ENCODE results near the gene ALOXE3.

The ALOXE3 gene

DNA sequence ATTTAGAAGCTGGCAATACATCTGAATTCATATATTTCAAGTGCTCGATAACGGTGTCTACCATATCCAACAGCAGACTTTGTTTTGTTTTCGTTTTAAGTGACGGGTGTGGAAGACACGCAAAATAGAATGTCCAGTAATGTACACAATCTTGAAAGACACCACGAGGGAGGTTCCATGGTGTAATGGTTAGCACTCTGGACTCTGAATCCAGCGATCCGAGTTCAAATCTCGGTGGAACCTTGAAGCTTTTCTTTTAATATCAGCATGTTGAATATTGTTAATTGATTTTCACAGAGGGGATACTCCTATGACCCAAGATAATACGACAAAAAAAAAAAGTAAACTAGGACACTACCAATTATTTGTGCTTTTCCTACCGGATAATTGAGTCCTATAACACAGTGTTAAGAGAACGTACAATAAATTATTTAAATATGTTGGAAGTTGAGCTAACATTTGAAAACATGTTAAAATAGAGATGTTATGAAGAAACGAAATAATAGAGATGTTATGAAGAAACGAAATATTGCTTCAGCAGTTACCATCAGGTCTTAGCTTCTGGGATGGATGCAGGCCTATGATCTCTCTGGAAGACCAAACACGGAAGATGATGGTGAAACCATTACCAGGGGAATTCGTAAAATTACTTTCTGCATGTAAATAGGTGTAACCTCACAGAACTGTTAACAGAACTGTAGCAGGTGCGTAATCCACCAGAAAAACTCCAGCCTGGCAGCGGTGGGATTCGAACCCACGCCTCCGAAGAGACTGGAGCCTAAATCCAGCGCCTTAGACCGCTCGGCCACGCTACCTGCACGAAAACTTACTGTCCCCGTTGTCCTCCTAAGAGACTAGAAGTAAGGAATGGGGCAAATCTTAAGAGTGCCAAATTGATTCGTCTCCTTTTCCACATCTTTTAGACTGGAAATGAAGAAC, 1.5 kb upstream of the ALOXE3 start:
- TF ChIP-seq, protein P1, sequence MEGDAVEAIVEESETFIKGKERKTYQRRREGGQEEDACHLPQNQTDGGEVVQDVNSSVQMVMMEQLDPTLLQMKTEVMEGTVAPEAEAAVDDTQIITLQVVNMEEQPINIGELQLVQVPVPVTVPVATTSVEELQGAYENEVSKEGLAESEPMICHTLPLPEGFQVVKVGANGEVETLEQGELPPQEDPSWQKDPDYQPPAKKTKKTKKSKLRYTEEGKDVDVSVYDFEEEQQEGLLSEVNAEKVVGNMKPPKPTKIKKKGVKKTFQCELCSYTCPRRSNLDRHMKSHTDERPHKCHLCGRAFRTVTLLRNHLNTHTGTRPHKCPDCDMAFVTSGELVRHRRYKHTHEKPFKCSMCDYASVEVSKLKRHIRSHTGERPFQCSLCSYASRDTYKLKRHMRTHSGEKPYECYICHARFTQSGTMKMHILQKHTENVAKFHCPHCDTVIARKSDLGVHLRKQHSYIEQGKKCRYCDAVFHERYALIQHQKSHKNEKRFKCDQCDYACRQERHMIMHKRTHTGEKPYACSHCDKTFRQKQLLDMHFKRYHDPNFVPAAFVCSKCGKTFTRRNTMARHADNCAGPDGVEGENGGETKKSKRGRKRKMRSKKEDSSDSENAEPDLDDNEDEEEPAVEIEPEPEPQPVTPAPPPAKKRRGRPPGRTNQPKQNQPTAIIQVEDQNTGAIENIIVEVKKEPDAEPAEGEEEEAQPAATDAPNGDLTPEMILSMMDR (IDR thresholded peaks at IDR 0.05; ENCODE audit: control insufficient read depth, extremely low read depth, insufficient read depth) = no peak
- peak overlapping the region; percentile 58 for H3K4me3 ChIP-seq (ENCODE audit: low read depth, low read length)
- DNase-seq (ENCODE audit: low read depth) = peak; percentile 88

GRCh38 chr17:8118769-8119580, 661 bp upstream of the ALOXE3 start:
- DNase-seq (ENCODE audit: low read depth) = peak; percentile 71
- TF ChIP-seq, protein P1 (IDR thresholded peaks at IDR 0.05; ENCODE audit: control insufficient read depth, extremely low read depth, insufficient read depth) = peak; percentile 72
- peak overlapping the region; percentile 55 for H3K4me3 ChIP-seq (ENCODE audit: low read depth, low read length)

DNA sequence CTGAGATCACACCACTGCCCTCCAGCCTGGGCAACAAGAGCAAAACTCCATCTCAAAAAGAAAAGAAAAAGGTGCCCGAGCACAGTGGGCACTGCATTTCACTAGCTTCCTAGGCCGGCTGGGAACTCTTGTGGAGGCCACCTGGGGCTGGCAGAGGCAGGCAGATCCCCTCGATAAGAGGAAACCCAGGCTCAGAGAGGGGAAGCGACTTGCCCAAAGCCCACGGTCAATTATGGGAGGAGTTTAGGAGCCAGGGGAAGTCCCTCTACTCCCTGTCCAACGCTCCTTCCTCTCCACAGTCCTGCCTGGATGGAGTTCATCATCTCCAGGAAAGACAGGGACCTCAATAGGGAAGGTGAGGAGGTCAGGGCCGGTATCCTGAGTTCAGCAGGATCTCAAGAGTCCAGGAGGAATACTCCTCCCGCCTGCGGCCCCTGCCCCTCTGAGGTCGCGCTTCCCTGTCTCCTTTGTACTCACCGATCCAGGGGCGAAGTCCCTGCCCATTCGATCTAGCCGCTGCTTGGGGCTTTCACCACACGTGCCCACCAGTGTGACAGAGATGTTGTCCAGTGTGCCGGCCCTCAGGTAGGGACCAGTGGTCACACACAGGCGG, 841 bp downstream of the ALOXE3 start:
- H3K4me3 ChIP-seq (ENCODE audit: low read depth, low read length) = peak overlapping the region; percentile 55
- DNase-seq (ENCODE audit: low read depth) = no peak
- TF ChIP-seq, protein P1 (IDR thresholded peaks at IDR 0.05; ENCODE audit: control insufficient read depth, extremely low read depth, insufficient read depth) = no peak

DNA sequence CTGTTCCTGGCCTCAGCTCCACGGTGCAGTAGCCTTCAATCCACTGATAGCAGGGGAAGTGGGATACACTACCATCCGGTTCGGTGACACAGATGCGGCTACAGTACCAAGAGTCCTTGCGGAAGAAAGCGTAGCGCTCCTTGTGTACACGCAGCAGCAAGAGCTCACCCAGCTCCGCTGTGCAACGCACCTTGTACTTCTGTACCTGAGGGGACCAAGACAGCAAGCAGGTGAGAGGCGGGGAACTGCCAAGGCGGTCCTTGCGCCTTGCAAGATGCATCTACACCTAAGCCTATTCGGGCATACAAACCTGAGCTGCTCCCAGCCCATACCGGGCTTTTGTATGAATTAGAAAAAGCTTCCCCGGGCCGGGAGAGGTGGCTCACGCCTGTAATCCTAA, 1.5 kb downstream of the ALOXE3 start:
- TF ChIP-seq, protein P1 (IDR thresholded peaks at IDR 0.05; ENCODE audit: control insufficient read depth, extremely low read depth, insufficient read depth) = no peak
- no peak for DNase-seq (ENCODE audit: low read depth)
- no peak overlapping the region for H3K4me3 ChIP-seq (ENCODE audit: low read depth, low read length)

DNA sequence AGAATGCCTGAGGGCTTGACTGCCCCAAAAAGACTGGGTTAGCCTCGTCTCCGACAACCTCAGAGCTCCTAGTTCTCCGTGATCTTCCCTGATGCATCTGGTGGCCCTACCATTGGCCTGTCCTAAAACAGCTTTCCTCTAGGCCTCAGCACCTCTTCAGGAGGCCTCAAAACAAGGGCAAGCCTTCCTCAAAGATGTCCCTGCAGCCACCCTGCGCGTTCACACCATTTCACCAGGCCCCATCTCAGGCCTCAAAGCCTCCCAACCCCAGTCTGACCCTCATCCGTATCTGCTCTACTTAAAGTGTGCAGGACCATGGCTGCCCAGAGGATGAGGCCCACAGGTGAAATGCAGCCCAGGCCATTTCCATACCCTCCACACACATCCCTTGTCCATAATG, 7.4 kb downstream of the ALOXE3 start:
- H3K4me3 ChIP-seq (ENCODE audit: low read depth, low read length) = no peak overlapping the region
- TF ChIP-seq, protein P1 (IDR thresholded peaks at IDR 0.05; ENCODE audit: control insufficient read depth, extremely low read depth, insufficient read depth) = no peak
- no peak for DNase-seq (ENCODE audit: low read depth)

DNA sequence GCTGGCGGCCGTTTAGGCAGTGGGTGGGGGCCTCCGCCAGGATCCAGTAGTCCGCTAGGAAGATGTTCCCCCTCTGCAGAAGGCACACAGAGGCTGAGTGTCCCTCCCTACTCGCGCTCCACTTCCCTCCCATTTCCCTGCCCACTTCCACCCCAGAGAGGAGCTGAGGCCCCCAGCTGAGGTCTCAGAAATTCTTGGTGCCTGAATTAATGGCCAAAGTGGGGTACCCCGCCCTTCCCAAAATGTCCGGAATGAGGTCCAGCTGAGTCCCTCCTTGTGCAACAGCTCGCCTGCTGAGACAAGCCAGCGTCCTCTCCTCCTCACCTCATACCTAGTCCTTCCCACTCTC, 7.9 kb downstream of the ALOXE3 start:
- DNase-seq (ENCODE audit: low read depth) = no peak
- TF ChIP-seq, protein P1 (IDR thresholded peaks at IDR 0.05; ENCODE audit: control insufficient read depth, extremely low read depth, insufficient read depth) = no peak
- no peak overlapping the region for H3K4me3 ChIP-seq (ENCODE audit: low read depth, low read length)

Data from LNCaP clone FGC (cell line).